ENCODE results near the gene SLC35G6.

Gene SLC35G6

DNA sequence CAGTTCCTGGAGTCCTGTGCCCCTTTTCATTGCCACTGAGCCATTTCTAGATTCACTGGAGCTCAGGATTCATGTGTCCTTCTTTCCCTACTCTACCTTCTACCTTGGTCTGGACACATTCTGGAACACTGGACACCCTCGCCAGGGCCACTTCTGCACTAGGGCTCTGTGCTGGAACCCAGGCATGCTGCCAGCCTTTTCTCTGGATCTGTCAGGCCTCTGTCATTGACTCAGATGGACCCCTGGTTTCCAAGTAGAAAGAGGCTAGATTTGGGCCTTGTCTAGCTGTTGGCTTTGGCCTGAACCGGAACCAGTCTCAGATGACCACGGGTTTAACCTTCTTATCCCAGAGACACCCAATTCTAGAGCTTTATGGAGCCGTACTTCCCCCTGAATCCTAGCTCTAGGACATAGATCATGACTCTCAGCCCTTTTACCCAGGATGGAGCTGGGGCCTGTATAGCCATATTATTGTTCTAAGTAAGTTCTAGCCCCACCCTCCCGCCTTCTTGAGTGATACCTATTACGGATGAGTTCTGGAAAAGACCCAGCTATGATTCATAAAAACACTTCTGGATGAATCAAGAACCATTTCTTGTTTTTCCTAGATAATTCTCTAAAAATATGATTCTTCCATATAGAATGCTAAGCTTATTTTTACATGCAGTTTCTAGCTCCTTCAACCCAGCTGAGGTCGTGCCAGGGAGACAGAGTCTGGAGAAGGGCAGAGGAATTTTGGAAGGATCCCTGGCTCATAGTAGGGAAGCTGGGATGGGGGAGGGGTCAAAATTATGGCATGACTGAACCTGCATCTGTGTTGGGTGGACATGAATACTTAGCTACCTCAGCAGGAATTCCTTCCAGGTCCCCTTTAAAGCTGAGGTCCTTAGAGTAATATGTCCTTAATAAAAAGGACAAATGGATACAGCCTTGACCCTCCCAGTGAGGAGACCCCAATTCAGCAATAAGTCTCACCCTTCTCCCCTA, 37.5 kb upstream of the SLC35G6 start:
- DNase-seq (ENCODE audit: low read depth): no peak
- no peak overlapping the region for H3K4me3 ChIP-seq (ENCODE audit: control insufficient read depth, low read depth, low read length)
- TF ChIP-seq, protein P1, sequence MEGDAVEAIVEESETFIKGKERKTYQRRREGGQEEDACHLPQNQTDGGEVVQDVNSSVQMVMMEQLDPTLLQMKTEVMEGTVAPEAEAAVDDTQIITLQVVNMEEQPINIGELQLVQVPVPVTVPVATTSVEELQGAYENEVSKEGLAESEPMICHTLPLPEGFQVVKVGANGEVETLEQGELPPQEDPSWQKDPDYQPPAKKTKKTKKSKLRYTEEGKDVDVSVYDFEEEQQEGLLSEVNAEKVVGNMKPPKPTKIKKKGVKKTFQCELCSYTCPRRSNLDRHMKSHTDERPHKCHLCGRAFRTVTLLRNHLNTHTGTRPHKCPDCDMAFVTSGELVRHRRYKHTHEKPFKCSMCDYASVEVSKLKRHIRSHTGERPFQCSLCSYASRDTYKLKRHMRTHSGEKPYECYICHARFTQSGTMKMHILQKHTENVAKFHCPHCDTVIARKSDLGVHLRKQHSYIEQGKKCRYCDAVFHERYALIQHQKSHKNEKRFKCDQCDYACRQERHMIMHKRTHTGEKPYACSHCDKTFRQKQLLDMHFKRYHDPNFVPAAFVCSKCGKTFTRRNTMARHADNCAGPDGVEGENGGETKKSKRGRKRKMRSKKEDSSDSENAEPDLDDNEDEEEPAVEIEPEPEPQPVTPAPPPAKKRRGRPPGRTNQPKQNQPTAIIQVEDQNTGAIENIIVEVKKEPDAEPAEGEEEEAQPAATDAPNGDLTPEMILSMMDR (IDR thresholded peaks at IDR 0.05; ENCODE audit: control insufficient read depth, insufficient read depth, low read depth, low read length, missing control alignments): no peak

DNA sequence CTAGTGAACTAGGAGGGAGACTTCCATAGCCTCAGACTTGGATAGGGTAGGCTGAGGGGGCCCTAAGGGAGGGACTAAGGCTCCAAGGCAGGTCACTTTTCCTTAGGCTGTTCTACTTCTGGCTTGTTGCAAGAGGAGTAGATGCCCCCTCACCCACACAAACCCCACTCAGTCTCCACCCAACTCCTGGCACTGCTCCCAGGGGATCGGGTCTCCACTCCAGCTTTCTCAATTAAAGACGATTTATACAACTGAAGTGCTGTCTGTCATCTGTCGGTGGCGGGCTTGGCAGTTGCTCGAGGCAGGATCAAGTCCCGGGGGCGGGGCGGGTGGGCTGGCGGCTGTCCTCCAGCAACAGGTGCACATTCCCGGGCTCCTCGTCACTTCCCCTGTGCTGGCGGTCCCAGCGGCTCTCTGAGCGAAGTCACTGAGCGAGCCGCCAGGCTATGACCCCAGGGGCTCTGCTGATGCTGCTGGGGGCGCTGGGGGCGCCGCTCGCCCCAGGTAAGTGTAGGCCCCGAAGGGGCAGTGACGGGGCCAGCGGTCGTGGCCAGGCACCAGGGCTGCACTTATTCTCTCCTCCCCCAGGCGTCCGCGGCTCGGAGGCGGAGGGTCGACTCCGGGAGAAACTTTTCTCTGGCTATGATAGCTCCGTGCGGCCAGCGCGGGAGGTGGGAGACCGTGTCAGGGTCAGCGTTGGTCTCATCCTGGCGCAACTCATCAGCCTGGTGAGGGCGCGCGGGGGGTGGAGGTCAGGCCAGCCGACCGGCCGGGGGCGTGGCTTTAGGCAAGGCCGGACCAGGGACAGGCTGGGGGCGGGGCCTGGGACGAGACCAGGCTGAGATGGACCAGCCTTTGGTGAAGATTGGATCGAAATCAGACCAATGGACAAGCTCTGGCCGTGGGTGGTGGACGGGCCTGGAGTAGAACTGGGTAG, 36.3 kb upstream of the SLC35G6 start, which contains the start of gene CHRNB1:
Gene CHRNB1 (plus strand): TSS at position 380 of the 937 bp plus-strand sequence. CDS start 67 bp downstream, at position 447.
- TF ChIP-seq, protein P1 (IDR thresholded peaks at IDR 0.05; ENCODE audit: control insufficient read depth, insufficient read depth, low read depth, low read length, missing control alignments): no peak
- H3K4me3 ChIP-seq (ENCODE audit: control insufficient read depth, low read depth, low read length): peak within 1 kb of the TSS; percentile 45
- no peak for DNase-seq (ENCODE audit: low read depth)

DNA sequence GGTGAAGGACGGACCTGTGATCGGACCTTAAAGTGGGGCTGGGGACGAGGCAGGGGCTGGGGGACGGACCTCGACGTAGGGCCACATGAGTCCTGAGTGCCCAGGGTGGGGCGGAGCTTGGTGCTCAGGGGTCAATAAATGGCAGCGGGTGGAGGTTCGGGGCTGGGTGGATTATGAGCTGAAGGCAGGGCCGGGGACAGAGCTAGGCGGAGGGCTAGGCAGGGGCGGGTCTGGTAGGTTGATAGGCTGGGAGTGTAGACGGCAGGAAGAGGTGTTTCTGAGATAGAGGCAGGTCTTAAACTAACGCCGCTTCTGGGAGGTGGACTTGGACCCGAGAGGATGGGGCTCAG, 35.7 kb upstream of the SLC35G6 start:
- H3K4me3 ChIP-seq (ENCODE audit: control insufficient read depth, low read depth, low read length): peak overlapping the region; percentile 45
- TF ChIP-seq, protein P1 (IDR thresholded peaks at IDR 0.05; ENCODE audit: control insufficient read depth, insufficient read depth, low read depth, low read length, missing control alignments): no peak
- no peak for DNase-seq (ENCODE audit: low read depth)

DNA sequence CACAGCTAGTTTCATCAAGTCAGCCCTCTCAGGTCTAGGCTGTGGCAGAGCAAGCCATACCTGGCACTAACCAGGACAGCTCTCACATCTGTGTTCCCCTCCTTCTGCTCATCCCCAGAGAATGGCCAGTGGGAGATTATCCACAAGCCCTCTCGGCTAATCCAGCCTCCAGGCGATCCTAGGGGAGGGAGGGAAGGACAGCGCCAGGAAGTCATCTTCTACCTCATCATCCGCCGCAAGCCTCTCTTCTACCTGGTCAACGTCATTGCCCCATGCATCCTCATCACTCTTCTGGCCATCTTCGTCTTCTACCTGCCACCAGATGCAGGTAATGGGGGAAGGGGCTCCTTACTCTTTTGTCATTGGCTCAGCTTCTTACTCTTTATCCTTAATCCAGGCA, 32.8 kb upstream of the SLC35G6 start:
- TF ChIP-seq, protein P1 (IDR thresholded peaks at IDR 0.05; ENCODE audit: control insufficient read depth, insufficient read depth, low read depth, low read length, missing control alignments): no peak
- DNase-seq (ENCODE audit: low read depth): no peak
- no peak overlapping the region for H3K4me3 ChIP-seq (ENCODE audit: control insufficient read depth, low read depth, low read length)

DNA sequence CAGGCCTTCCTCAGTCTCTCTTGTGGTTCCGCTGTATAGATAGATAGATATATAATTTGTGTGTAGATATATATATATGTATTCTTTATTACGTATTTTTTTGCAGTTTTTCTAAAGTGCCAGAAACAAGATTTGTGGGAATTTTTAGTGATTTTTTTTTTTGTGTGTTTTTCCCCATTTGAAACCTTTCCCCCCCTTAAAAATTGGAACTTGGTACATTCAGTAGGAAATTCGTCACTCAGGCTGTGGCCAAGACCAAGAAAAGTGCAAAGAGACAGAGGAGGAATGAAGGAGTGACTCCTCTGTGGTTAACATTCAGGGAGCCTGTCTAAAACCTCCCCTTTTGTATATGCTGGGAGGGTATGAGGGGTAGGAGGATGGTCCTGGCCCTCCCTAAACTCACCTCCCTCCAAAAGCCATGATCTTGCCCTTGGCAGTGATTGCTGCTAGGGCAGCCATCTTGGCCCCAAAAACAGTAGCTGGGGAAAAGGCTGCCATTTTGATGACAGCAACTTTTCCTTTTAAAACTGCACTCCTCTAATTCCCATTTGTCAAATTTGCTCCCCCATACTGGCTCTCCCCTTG, 21.2 kb upstream of the SLC35G6 start:
- DNase-seq (ENCODE audit: low read depth): no peak
- TF ChIP-seq, protein P1 (IDR thresholded peaks at IDR 0.05; ENCODE audit: control insufficient read depth, insufficient read depth, low read depth, low read length, missing control alignments): no peak
- H3K4me3 ChIP-seq (ENCODE audit: control insufficient read depth, low read depth, low read length): no peak overlapping the region
